ENCODE measurements around the gene CAPN10.
"Not testable (repeated sequence)": the region's sequence is repeated elsewhere in the genome, so short reads cannot be mapped to it uniquely, and the experiment has no call there.

Gene CAPN10

DNA sequence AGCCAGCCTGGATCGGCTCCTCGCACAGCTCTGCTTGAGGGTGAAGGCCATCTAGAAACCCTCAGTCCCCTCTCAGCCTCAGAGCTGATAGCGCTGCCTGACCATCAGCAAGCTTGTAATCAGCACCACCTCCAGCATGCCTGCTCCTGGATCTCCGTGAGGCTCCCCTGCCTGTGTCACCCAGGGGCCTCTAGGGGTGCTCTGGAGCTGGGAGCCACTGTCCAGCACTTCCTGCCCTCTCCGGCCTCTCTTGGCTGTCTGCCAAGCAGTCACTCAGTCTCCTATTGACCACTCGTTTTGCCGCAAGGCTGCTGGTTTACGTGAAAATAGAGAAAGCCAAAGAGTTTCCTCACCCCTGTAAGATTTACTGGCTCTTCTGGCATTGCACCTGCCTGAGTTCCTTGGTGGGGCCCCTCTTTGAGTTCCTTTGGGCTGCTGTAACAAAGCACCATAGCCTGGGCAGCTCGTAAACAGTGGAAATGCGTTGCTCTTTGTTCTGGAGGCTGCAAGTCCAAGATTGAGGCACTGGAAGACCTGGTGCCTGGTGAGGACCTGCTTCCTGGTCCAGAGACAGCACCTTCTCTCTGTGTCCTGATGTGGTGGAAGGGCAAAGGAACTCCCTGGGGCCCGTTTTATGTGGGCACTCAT, 17.9 kb downstream of the CAPN10 start:
- no peak for DNase-seq

DNA sequence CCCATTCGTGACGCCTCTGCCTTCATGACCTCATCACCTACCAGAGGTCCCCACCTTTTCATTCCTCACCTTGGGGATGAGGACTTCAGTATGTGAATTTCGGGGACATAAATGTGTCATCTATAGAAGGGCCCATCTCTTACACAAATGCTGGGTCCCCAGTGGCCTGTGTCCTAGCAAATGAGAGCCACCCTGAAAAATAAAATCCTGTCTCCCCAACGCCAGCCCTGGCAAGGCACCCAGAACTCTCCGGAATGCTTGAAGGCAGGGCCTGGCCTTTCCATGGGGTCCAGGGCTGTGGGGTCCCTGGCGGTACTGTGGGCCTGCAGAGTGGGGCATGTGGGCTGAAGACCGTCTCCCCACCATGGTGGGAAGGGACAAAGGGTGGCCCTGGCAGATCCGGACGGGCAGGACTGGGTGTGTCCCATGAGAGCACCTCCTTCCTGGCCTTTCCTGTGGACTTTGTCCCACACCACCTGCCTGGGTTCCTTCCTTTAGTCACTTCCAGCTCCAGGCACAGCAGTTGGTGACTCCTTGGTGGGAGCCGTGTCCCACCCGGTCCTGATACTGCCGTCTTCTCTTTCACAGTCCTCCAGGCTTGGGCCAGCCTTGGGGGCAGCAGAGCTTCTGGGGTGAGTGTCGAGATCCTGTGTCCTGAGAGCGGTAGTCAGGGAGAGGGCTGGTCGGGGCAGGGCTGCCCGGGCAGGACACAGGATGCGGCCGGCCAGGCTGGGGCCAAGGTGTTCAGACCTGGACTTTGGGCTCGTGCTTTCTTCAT, 18.6 kb downstream of the CAPN10 start:
- DNase-seq, result no peak

DNA sequence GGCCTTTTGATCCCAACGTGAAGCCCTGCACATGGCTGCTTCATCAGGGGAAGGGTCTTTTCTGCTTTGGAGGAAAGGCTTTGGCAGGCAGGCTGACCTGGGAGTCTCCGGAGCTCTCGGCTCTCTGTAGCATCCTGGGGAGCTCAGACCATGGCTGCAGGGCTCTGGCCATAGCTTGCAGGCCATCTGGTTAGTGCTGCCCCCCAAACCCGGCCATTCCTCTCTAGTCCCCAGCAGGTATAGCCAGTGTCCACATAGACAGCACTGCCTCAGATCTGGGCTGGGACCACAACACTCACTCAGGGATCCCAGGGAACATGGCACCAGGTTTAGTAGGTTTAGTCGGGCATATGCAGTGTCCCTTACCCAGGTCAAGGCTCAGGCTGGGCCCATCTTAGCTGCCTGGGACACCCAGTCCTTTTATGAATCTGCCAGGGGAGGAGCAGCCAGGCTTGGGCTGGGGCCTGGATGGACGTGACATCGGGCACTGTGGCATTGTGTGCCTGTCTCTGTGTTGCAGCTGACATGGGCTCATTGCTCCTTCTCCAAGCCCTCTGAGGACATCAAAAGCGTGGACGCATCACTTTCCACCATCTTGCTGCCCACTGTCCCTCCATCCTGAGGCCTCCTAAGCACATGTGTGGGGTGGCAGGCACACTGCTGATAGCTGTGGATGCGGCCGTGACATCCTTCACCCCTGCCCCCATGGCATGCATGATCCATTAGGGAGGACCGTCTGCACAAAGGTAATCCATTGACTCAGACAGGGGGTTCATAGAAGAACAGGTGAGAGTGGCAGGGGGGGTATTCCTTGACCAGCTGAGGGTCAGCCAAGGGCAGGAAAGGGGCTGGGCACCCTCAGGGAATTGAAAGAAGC, 19.6 kb downstream of the CAPN10 start:
- no peak for DNase-seq

DNA sequence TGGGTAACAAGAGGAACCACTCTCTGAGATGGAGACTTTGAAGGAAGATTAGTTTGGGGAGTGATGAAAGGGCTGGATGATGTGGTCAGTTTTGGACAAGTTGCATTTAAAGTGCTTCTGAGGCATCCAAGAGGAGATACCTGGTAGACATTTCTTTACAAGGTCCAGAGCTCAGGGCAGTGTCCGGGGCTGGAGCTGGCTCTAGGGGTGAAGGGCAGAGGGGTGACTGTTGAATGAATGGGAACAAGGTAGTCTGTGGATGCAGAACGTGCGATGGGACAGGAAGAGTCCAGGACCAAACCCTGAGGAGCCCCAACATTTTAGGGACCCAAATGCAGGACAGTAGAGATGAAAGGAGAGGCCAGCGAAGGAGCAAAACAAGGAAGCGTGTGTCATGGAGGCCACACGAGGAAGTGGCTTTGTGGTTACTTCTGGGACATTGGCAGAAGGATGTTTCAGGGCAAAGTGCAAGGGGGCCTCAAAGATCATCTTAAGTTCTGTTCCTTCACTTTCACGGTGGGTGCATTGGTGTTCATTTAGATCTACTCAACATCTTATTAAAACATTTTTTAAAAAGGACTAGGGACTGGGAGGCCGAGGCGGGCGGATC, 25.2 kb downstream of the CAPN10 start:
- DNase-seq, result no peak

DNA sequence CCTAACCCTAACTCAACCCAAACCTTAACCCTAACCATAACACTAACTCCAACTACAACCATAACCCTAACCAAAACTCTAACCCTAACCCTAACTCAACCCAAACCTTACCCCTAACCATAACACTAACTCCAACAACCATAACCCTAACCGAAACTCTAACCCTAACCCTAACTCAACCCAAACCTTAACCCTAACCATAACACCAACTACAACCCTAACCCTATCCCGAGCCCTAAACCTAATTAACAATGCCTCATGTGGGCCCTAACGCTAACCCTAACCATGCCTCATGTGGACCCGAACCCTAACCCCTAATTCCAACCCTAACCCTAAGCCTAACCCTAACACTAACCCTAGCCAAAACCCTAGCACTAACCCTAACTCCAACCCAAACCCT, 27.2 kb downstream of the CAPN10 start:
- DNase-seq, result no peak

DNA sequence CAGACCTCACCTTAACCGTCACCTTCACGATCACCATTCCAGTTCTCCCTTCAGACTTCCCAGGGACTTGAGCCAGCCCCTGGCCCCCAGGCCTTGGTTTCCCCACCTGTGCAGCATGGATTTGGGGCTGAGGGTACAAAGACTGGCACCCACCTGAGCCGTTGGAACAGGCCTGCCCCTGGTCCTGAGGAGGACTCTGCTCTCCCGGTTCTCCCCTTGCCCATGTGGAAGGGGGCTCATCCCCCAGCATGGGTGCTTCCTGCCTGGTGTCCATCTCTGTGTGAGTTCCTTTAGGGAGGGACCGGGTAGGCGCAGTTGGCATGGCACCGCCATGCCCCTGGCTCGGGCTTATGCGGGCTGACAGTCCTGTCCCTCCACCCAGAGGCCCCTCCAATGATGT, 27.9 kb downstream of the CAPN10 start:
- DNase-seq, result no peak

DNA sequence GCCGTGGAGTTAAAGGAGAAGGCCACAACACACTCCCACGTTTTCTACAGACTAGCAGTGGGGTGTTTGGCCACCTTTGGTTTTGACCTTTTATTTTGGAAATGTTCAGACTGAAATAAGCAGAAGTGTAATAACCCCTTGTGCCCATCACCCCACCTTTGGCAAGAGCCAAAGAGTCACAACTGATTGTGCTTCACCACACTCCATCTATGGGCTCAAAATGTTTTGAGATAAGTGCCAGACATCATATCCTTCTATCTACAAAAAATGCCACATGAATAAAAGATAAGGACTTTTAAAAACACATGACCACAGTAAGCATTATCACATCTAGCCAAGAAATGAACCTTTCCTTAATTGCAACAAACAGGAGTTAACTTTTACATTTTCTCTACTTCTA, 28.9 kb downstream of the CAPN10 start:
- no peak for DNase-seq

DNA sequence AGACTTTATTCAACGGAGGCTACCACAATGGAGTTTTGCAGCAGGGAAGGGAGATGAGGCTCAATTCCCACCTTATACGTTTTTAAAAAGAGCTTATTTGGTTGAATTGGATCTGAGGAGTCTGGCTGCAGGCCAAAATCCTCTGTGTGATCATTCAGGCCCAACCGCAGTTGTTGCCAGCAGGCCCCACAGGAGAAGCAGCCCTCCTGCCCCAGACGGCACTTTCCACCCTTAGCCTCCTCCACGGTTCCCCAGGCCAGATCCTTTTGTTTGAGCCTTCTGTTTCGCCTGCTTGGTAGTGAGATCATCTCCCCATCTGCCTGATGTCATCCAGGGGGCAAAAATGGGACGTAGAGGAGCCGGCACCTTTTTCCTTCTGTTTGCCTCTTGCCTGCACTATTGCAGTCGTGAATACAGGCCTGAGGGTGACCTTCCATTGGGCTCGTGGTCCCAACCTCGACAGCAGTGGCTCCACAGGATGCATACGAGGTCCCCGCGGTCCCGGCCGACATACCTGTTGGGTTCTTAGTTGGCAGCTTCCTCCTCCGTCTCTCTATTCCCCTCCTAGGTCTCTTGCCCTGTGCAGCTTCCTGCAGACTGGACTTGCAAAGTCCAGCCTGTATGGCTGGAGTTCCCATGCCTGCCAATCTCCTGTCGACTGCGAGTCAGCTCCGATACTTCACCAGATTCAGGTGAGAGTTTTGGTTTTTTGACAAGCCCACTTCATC, 29.4 kb downstream of the CAPN10 start:
- DNase-seq, result no peak

DNA sequence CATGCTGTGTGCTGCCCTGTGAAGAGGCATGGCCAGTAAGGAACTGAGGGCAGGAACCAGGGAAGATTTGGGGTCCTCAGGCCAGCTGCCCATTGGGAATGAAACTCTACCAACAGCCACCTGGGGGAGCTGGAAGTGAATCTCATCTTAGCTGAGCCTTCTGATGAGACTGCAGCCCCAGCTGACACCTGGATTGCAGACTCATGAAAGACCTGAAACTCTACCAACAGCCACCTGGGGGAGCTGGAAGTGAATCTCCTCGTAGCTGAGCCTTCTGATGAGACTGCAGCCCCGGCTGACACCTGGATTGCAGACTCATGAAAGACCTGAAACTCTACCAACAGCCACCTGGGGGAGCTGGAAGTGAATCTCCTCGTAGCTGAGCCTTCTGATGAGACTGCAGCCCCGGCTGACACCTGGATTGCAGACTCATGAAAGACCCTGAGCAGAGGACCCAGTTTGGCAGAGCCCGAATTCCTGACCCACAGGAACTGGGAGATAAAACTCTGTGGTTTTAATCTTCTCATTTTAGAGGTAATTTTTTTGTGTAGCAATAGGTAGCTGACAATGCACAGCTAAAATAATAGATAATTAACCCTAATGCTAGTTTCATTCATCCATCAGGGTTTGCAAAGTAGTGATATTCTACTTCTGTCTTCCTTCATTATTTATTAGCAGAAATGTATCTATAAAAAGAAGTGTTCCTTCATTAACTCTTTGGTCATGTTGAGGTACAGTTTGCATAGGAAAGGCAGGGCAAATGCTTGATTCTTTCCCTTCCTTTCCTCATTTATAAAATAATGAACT, 30.5 kb downstream of the CAPN10 start:
- DNase-seq, result not testable (repeated sequence)

DNA sequence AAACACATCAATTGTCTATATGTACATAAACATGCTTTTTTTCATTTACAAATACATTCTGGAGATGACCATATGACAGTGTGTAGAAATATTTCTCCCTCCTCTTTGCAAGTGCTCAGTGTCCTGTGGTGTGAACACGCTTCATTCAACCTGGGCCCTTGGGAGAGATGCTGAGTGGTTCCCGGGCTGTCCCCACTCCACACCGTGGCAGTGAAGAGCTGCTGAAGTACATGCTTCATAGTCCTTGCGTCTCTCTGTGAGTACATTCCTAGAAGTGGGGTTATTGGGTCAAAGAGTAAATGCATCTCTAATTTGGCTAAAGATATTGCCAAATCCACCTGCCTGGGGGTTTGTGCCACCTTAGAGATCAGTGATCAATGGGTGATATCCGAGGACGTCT, 32.2 kb downstream of the CAPN10 start:
- no peak for DNase-seq

DNA sequence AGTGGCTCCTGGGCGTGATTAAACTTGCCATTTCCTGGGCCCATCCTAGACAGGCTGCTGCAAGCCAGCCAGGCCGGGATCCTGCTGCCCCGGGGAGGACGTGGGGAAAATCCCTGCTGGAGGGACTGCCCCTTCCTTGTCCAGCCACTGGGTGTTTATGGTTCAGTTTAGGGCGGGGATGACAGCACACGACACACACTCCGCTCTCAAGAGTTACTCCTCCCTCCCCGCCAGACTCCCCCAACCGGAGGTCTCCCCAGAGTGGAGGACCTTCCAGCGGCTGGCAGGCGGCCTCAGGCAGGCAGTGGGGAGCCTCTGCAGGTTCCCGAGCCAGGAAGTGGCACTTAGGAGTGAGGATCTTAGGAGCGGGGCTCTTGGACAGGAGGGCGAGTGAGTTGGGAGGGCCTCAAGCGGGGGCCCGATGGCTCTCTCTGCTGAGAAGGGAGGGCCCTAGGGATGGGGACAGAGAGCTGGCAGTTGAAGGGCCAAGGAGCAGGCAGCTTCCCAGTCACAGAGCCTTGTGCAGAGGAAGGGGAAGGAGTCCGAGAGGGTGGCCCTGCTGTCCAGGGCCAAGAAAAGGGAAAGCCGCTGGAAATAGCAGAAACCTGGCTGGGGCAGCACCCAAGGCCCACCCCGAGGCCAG, 33.1 kb downstream of the CAPN10 start:
- no peak for DNase-seq

DNA sequence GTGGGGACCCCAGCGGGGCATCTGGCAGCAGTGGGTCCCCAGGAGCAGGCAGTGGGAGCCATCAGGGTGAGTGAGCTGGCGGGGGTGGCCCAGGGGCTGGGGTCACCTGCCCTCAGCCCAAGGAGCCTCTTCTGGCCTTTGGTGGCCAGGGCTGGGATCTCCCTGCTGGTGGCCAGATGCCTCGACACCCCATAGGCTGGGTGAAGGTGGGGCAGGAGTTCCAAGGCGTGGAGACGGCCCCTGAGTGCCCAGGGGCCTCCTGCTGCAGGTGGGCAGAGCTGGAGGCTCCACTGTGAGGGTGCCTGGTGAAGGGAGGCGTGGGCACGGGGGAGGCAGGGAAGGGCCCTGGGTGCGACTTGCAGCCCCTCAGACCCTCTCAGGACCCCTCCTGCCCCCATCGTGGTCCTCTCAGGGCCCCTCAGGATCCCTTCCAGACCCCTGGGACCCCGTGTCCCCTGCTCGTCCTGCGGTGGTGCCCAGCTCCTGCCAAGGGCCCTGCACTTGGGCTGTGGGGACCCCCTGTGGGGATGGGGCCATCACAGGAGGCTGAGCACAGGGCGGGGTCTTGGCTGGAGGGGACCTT, 33.7 kb downstream of the CAPN10 start:
- no peak for DNase-seq

DNA sequence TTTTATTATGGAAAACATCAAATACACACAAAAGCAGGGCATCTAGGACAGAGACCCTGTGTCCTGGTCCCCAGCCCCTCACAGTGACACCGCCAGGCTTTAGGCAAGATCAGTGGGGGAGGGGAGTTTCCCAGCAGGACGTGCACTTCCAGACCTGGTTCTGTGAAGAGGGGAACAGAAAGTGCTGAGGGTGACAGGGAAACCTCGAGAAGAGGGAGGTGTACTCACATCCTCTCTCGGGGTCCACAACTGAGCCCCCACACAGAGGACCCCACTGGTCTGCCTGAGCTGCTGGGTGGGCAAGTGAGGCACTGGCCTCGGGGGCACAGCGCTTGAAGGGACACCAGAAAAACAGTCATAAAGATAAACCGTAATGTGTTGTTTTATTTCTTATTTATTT, 34.3 kb downstream of the CAPN10 start:
- DNase-seq, result no peak

DNA sequence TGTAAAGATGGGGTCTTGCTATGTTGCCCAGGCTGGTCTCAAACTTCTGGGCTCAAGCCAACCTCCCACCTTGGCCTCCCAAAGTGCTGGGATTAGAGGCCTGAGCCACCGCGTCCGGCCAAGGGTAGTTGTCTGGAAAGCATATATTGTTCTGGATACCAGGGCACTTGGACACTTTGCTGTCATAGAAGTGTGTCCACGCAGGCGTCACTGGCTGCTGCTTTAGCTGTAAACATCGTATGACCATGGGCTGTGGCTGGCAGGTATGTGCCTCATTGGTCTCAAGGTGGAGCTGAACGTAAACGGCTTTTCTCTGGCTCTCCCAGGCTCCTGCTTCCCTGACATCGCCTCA, 35.5 kb downstream of the CAPN10 start:
- DNase-seq, result no peak

DNA sequence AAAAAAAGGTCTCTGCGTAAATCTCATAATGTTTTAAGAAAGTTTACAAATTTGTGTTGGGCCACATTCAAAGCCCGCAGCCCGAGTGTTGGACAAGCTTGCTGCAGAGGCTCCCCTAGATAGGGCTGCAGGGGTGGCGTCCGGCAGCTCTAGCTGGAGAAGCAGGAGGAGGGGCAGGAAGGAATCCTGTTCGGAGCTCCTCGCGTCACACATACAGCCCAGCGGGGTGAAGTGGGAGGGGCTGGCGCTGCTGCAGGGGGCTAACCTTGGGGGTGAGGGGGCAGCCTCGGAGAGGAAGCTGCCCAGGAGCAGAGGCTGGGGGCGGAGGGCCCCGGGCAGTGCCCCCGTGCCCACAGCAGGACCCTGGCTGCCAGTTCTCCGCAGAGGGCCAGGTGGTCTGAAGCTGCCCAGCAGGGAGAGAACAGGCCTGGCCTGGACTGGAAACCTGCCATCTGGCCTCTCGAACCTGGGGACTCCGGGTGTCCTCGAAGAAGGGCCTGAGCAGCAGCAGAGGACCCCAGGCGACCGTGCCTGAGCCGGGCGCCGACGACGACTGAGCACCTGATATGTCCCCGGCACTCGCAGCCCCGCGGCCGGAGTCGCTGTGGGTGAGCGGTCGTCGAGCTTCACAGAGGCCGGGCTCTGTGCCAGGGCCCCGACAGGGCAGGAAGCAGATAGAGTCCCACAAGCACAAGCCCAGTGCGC, 36.1 kb downstream of the CAPN10 start:
- no peak for DNase-seq

DNA sequence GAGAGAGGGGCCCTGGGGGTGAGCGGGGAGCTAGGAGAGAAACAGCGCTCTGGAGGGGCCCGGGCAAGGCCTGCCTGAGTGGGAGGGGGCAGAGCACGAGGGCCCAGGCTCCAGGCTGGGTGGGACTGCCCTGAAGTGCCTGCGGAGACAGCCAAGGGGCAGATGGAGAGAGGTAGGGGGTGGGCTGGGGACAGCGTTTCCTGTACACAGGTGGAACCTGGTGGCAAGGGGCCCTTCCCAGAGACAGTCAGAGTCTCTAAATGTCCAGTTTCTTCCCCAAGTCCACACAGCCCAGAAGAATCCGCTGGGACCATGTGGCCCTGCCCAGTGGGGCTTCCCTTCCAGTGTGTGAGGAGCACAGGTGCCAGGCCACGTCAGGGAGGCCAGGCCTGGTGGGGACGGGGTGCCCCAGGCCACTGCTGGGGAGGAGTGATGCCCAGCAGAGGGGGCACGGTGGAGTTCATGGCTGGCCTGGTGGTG, 37.0 kb downstream of the CAPN10 start:
- DNase-seq, result no peak

DNA sequence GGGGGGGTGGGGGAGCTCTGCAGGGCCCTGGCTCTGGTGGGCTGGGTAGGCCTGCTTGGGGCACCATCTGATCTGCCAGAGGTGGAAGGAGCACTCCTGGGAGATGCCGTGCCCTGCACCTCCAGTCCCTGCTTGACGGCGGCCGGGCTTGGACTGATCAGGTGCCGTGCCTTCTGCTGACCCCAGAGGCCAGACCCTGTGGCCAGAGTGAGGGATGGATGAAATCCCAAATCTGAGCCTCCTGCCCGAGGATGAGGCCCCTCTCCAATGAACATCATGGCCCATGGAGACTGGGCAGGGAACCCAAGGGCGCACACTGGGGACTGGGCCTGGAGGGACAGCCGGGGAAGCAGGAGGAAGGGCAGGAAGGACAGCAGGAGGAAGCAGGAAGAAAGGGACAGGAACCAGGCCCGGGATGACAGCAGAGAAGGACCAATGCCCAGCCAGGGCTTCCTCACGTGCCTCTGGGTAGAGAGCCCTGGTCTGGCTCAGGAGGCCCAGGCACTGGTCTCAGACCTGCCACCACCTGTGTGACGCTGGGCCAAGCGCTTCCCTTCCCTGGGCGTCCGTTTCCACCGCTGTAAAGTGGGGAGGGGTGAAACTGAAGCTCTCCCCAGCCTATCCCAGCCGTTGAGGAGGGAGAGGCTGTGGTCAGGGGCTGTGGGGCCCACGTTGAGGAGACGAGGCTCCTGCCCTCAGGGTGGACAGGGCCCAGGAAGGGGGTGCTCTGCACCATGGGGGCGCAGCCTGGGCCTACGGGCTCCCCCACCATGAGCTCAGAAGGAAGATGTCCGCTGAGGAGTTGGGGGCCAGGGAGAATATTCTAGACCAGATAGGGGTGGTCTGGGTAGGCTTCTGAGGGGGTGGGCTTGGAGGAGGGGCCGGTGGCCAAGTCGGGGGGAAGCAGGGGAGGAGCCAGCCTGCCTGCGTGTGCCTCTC, 37.7 kb downstream of the CAPN10 start:
- DNase-seq, result no peak

DNA sequence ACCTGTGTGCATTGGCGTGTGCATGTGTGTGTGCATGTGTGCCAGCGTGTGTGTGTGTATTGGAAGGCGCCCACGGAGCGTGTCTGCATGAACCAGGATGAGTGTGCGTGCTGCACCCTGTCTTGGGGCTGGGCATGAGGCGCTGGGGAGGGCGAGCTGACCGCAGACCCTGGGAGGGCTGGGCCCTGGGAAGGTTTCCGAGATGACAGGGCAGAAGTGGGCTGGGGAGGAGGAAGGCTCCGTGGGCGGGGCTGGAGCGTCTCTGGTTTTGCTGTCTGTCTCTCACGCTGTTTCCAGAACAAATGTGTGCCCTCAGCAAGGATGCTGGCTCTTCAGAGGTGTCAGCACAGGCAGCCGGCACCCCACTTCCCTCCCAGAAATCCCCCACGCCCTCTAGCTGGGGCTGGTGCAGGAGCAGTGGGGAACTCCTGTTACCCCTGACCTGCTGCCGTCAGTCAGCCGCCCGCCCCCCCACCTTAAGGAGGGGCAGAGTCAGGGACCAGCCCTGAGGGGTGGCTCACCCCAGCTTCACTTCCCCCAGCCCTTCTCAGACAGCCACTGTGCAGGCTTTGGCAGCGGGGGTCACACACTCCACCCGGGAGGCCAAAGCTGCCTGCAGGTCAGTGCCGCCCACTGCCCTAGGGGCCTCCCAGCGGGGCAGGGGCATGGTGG, 38.6 kb downstream of the CAPN10 start, which contains the start of gene GPR35:
Gene GPR35, plus strand, starts transcription at position 531 of the 672 bp plus-strand sequence. CDS start 4,473 bp downstream, outside the sequence.
- DNase-seq, result no peak
